ENCODE data around the gene AKIRIN1.

GRCh38 chr1:39026051-39026865 lies 35.2 kb downstream of the AKIRIN1 start, which contains the start of gene NDUFS5:
- TF ChIP-seq POLR2A (IDR thresholded peaks at IDR 0.05): peak; percentile 73 to 90
- no peak for TF ChIP-seq CTCF (IDR thresholded peaks at IDR 0.05)
